T-helper 1 cell (primary cell): ENCODE results near the gene UNKL.
"Not testable (repeated sequence)": the region's sequence is repeated elsewhere in the genome, so short reads cannot be mapped to it uniquely, and the experiment has no call there.

Experiments
- DNase-seq, 5 donors: peaks; one replicate each; pipeline ENCODE4 v3.0.0-alpha.2; 2012 to 2020

The UNKL gene

GRCh38 chr16:1445518-1446203 lies 31.2 kb upstream of the UNKL start:
- no peak for DNase-seq

GRCh38 chr16:1444730-1445517 lies 30.4 kb upstream of the UNKL start:
- DNase-seq, result no peak

- DNase-seq, result no peak
Observed at GRCh38 chr16:1443980-1444729, 29.7 kb upstream of the UNKL start, which contains the start of gene CCDC154. Gene CCDC154 (minus strand): TSS chr16:1444556. CDS start chr16:1444322, 234 bp downstream.

- no peak for DNase-seq
Observed at GRCh38 chr16:1443403-1443973, 29.0 kb upstream of the UNKL start.

- DNase-seq, result no peak
Observed at GRCh38 chr16:1442697-1443096, 28.2 kb upstream of the UNKL start.

GRCh38 chr16:1441391-1441829 lies 26.9 kb upstream of the UNKL start:
- DNase-seq, result no peak

GRCh38 chr16:1439699-1440074 lies 25.2 kb upstream of the UNKL start:
- not testable (repeated sequence) for DNase-seq

- no peak for DNase-seq
Observed at GRCh38 chr16:1439058-1439698, 24.7 kb upstream of the UNKL start.

- no peak for DNase-seq
Observed at GRCh38 chr16:1438229-1439057, 23.9 kb upstream of the UNKL start.

- no peak for DNase-seq
Observed at GRCh38 chr16:1437606-1438005, 23.1 kb upstream of the UNKL start.

- no peak for DNase-seq
Observed at GRCh38 chr16:1436731-1437355, 22.3 kb upstream of the UNKL start.

- DNase-seq, result no peak
Observed at GRCh38 chr16:1435921-1436697, 21.6 kb upstream of the UNKL start.

- DNase-seq, result no peak
Observed at GRCh38 chr16:1434644-1435592, 20.4 kb upstream of the UNKL start.

GRCh38 chr16:1433756-1434155 lies 19.3 kb upstream of the UNKL start:
- DNase-seq, result peak in 1 of 5 donors; percentile 8

GRCh38 chr16:1433263-1433560 lies 18.7 kb upstream of the UNKL start:
- peak in 1 of 5 donors; percentile 9 for DNase-seq

GRCh38 chr16:1432388-1433262 lies 18.1 kb upstream of the UNKL start:
- DNase-seq, result peak in 1 of 5 donors; percentile 10

- DNase-seq, result no peak
Observed at GRCh38 chr16:1431497-1432270, 17.2 kb upstream of the UNKL start.
